ENCODE measurements around the gene NPHP4. TPM values are rescaled to one million over a fixed set of nuclear protein-coding genes. Genes with fewer than 3 reads are reported as not detected.
A peak's percentile ranks its signal among the peaks of the same experiment; 100 is the strongest.

The NPHP4 gene
- total and polyA plus RNA-seq, 10 of the 15 experiments (the other 5 are each of a cell fraction or from before 2014, with no cell fraction given) = 0.16 to 10.5 (median 3.1) TPM

DNA sequence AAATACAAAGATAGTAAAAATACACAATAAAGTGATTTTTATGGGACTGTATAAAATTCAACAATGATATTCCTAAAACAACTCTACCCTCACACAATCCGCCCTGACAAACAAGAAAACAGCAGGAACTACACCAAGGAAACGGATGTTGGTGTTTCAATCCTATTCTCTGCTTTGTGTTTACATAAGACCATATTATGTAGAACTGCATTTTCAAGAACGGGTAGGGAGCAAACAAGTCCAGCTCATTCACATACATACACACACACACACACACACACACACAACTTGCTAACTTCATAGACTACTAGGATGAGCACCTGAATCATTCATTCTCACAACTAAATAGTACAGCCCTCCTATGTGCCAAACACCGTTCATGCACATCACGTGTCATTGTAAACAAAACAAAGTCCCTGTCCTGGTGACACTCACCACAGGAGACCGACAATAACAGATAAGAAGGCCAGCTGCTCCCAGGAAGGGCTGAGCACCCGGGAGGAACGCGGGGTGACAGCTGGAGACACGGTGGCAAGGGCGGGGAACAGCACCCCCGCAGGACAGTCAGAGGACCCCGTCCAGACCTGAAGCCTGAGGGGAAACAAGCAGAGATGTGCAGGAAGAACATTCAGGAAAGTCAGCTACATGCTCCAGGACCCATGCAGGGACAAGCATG lies 43.0 kb downstream of the NPHP4 start:
- Histone ChIP-seq H3K9ac (ENCODE audit: control insufficient read depth, insufficient read depth, low read length) (no peak overlapping the region), H4K20me1 (ENCODE audit: control insufficient read depth, insufficient read depth) (no peaks in the 10 kb centered on the region), H3K9me3 (replicated peaks; ENCODE audit: control insufficient read depth, insufficient read depth, low read length) (no peaks in the 10 kb centered on the region), H3K27me3 (replicated peaks in 1 of 2; ENCODE audit: control insufficient read depth in 2 of 2, insufficient read depth in 2 of 2, low read length in 1 of 2) (no peaks in the 10 kb centered on the region), H3K79me2 (ENCODE audit: control insufficient read depth, insufficient read depth, low read length) (no peaks in the 10 kb centered on the region), H3K4me3 (no peak overlapping the region), H3K4me2 (ENCODE audit: control insufficient read depth, insufficient read depth) (no peak overlapping the region), H3K27ac (ENCODE audit: control insufficient read depth, insufficient read depth) (no peak overlapping the region), H3K36me3 (ENCODE audit: control insufficient read depth in 2 of 2, insufficient read depth in 2 of 2, low read length in 1 of 2) (peaks cover 0 to 4% of the 10 kb centered on the region in 2 experiments; a peak in 3 of 4 replicates), H2AFZ (ENCODE audit: control insufficient read depth, low read depth, low read length) (no peak overlapping the region), H3K4me1 (ENCODE audit: control insufficient read depth, insufficient read depth, low read length) (no peaks in the 10 kb centered on the region)
- SMC1A ChIA-PET (ENCODE audit: uncharacterized antibody, unreplicated experiment) = no interaction called here
- BruUV-seq (replicated peaks) = no TSS peak
- intact Hi-C loops (cut with micrococcal nuclease; ENCODE audit: unreplicated experiment) (no loop called here), in situ Hi-C loops (cut with MboI) (no loop called here)
- TF ChIP-seq NFIC (IDR thresholded peaks at IDR 0.05; ENCODE audit: low read depth, low read length) (no peak), JUNB (IDR thresholded peaks at IDR 0.05) (no peak)
- TF ChIP-seq, protein P1, sequence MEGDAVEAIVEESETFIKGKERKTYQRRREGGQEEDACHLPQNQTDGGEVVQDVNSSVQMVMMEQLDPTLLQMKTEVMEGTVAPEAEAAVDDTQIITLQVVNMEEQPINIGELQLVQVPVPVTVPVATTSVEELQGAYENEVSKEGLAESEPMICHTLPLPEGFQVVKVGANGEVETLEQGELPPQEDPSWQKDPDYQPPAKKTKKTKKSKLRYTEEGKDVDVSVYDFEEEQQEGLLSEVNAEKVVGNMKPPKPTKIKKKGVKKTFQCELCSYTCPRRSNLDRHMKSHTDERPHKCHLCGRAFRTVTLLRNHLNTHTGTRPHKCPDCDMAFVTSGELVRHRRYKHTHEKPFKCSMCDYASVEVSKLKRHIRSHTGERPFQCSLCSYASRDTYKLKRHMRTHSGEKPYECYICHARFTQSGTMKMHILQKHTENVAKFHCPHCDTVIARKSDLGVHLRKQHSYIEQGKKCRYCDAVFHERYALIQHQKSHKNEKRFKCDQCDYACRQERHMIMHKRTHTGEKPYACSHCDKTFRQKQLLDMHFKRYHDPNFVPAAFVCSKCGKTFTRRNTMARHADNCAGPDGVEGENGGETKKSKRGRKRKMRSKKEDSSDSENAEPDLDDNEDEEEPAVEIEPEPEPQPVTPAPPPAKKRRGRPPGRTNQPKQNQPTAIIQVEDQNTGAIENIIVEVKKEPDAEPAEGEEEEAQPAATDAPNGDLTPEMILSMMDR (IDR thresholded peaks at IDR 0.05 in 2 of 3, conservative IDR thresholded peaks at IDR 0.05 in 1 of 3; ENCODE audit: control insufficient read depth in 2 of 3, extremely low read depth in 1 of 3, insufficient read depth in 1 of 3, low read depth in 3 of 3, low read length in 3 of 3) = peak in 1 of 3 experiments; percentile 28; a peak in 1 of 6 replicates
- FAIRE-seq (no peak), DNase-seq (ENCODE audit: low read depth, low spot score) (no peak), ATAC-seq (no peak)
- CTCF ChIA-PET = no interaction called here
- RAD21 ChIA-PET (ENCODE audit: unreplicated experiment) = no interaction called here
- POLR2A ChIA-PET = no interaction called here
- 90% methylated on average over 13 of the region's 13 CpGs for WGBS (ENCODE audit: insufficient coverage, insufficient replicate concordance, low lambda C conversion rate, missing lambda C conversion rate)

DNA sequence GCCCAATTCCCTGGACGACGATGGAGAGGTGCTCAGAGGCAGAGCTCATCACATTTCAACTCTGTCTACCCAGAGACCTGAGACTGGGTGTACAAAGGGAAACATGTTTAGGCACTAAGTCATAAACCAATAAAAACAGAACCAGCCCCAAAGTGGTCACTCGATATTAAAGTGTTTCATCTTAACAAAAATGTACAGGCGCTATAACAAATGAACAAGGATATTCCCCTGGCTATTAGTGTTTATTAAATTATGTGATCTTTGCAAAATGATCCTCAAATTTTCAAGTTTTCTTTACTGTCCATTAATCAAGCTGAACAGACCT lies 43.6 kb downstream of the NPHP4 start:
- CTCF ChIA-PET = no interaction called here
- H3K79me2 ChIP-seq (ENCODE audit: control insufficient read depth, insufficient read depth, low read length) = no peaks in the 10 kb centered on the region
- BruUV-seq (replicated peaks) = no TSS peak
- in situ Hi-C loops (cut with MboI) = no loop called here
- POLR2A ChIA-PET = no interaction called here
- H3K4me2 ChIP-seq (ENCODE audit: control insufficient read depth, insufficient read depth) = no peak overlapping the region
- 98% methylated on average over 4 of the region's 4 CpGs for WGBS (ENCODE audit: insufficient coverage, insufficient replicate concordance, low lambda C conversion rate, missing lambda C conversion rate)
- TF ChIP-seq, protein P2, sequence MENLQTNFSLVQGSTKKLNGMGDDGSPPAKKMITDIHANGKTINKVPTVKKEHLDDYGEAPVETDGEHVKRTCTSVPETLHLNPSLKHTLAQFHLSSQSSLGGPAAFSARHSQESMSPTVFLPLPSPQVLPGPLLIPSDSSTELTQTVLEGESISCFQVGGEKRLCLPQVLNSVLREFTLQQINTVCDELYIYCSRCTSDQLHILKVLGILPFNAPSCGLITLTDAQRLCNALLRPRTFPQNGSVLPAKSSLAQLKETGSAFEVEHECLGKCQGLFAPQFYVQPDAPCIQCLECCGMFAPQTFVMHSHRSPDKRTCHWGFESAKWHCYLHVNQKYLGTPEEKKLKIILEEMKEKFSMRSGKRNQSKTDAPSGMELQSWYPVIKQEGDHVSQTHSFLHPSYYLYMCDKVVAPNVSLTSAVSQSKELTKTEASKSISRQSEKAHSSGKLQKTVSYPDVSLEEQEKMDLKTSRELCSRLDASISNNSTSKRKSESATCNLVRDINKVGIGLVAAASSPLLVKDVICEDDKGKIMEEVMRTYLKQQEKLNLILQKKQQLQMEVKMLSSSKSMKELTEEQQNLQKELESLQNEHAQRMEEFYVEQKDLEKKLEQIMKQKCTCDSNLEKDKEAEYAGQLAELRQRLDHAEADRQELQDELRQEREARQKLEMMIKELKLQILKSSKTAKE (IDR thresholded peaks at IDR 0.05; ENCODE audit: low read depth, poor library complexity, severe bottlenecking) = no peak
- TF ChIP-seq HDAC6 (IDR thresholded peaks at IDR 0.05; ENCODE audit: unreplicated experiment) (no peak), ZNF384 (IDR thresholded peaks at IDR 0.05; ENCODE audit: borderline replicate concordance, low read depth, low read length) (no peak), EP300 (IDR thresholded peaks at IDR 0.05; ENCODE audit: borderline replicate concordance in 1 of 2, control insufficient read depth in 1 of 2, low read depth in 2 of 2, low read length in 2 of 2) (no peak), NR2C1 (IDR thresholded peaks at IDR 0.05) (no peak), GATAD2B (conservative IDR thresholded peaks at IDR 0.05; ENCODE audit: low read depth) (no peak)
- RAD21 ChIA-PET (ENCODE audit: unreplicated experiment) = no interaction called here
- no peak overlapping the region for H3K4me3 ChIP-seq
- intact Hi-C loops (cut with micrococcal nuclease; ENCODE audit: unreplicated experiment) = no loop called here
- H2AFZ ChIP-seq (ENCODE audit: control insufficient read depth, low read depth, low read length) = no peak overlapping the region
- DNase-seq (ENCODE audit: low read depth, low spot score) (no peak), FAIRE-seq (no peak), ATAC-seq (no peak)
- SMC1A ChIA-PET (ENCODE audit: uncharacterized antibody, unreplicated experiment) = no interaction called here
- no peaks in the 10 kb centered on the region for H3K9me3 ChIP-seq (replicated peaks; ENCODE audit: control insufficient read depth, insufficient read depth, low read length)
- peaks cover 0 to 4% of the 10 kb centered on the region in 2 experiments; a peak in 3 of 4 replicates for H3K36me3 ChIP-seq (ENCODE audit: control insufficient read depth in 2 of 2, insufficient read depth in 2 of 2, low read length in 1 of 2)
- H3K27me3 ChIP-seq (replicated peaks in 1 of 2; ENCODE audit: control insufficient read depth in 2 of 2, insufficient read depth in 2 of 2, low read length in 1 of 2) = no peaks in the 10 kb centered on the region
- H3K4me1 ChIP-seq (ENCODE audit: control insufficient read depth, insufficient read depth, low read length) = no peaks in the 10 kb centered on the region
- H3K27ac ChIP-seq (ENCODE audit: control insufficient read depth, insufficient read depth) = no peak overlapping the region
- H4K20me1 ChIP-seq (ENCODE audit: control insufficient read depth, insufficient read depth) = no peaks in the 10 kb centered on the region
- no peak overlapping the region for H3K9ac ChIP-seq (ENCODE audit: control insufficient read depth, insufficient read depth, low read length)

All from GM12878 (cell line).